Activated naive CD8-positive, alpha-beta T cell treated with anti-CD3 and anti-CD28 coated beads, Interleukin-2, amount 50 U/mL, for 24 hours (primary cell): ENCODE data around the gene MGST2.

Source experiments
- ATAC-seq: fragments of 150-1000 bp; cut with Tn5 transposase; one replicate; pipeline ENCODE4 v1.10.0; 2021
- DNase-seq: peaks from one replicate; pipeline ENCODE4 v3.0.0; 2021
- H3K27ac Mint-ChIP-seq: one replicate; pipeline ENCODE4 v1.8.0; 2021; ENCODE audit warnings: mild to moderate bottlenecking, mixed read lengths
- H3K27me3 Mint-ChIP-seq: one replicate; pipeline ENCODE4 v1.8.0; 2021; ENCODE audit warnings: mixed read lengths
- H3K36me3 Mint-ChIP-seq: one replicate; pipeline ENCODE4 v1.8.0; 2021; ENCODE audit warnings: low read depth, mixed read lengths
- H3K4me1 Mint-ChIP-seq: one replicate; pipeline ENCODE4 v1.8.0; 2021; ENCODE audit warnings: mixed read lengths
- H3K4me3 Mint-ChIP-seq: one replicate; pipeline ENCODE4 v1.8.0; 2021; ENCODE audit warnings: mild to moderate bottlenecking, moderate library complexity, mixed read lengths
- H3K9me3 Mint-ChIP-seq: one replicate; pipeline ENCODE4 v1.8.0; 2021; ENCODE audit warnings: mixed read lengths

MGST2 gene

GRCh38 chr4:139743027-139743426 is 77.4 kb downstream of the MGST2 start:
- Mint-ChIP-seq H3K27ac (no peak overlapping the region), H3K36me3 (no peaks in the 10 kb centered on the region), H3K9me3 (no peaks in the 10 kb centered on the region), H3K4me3 (no peak overlapping the region), H3K27me3 (no peaks in the 10 kb centered on the region), H3K4me1 (no peaks in the 10 kb centered on the region)
- DNase-seq (no peak), ATAC-seq (no peak)

GRCh38 chr4:139744232-139744631 is 78.6 kb downstream of the MGST2 start:
- H3K36me3 Mint-ChIP-seq: no peaks in the 10 kb centered on the region
- no peaks in the 10 kb centered on the region for H3K9me3 Mint-ChIP-seq
- ATAC-seq: no peak
- no peak overlapping the region for H3K4me3 Mint-ChIP-seq
- H3K27me3 Mint-ChIP-seq: no peaks in the 10 kb centered on the region
- H3K27ac Mint-ChIP-seq: no peak overlapping the region
- H3K4me1 Mint-ChIP-seq: no peaks in the 10 kb centered on the region
- DNase-seq: no peak

- ATAC-seq (no peak), DNase-seq (no peak)
- Mint-ChIP-seq H3K9me3 (no peaks in the 10 kb centered on the region), H3K27me3 (no peaks in the 10 kb centered on the region), H3K4me1 (no peaks in the 10 kb centered on the region), H3K4me3 (no peak overlapping the region), H3K36me3 (no peaks in the 10 kb centered on the region), H3K27ac (no peak overlapping the region)
These were observed 79.6 kb downstream of the MGST2 start for GRCh38 chr4:139745111-139745639.

DNA sequence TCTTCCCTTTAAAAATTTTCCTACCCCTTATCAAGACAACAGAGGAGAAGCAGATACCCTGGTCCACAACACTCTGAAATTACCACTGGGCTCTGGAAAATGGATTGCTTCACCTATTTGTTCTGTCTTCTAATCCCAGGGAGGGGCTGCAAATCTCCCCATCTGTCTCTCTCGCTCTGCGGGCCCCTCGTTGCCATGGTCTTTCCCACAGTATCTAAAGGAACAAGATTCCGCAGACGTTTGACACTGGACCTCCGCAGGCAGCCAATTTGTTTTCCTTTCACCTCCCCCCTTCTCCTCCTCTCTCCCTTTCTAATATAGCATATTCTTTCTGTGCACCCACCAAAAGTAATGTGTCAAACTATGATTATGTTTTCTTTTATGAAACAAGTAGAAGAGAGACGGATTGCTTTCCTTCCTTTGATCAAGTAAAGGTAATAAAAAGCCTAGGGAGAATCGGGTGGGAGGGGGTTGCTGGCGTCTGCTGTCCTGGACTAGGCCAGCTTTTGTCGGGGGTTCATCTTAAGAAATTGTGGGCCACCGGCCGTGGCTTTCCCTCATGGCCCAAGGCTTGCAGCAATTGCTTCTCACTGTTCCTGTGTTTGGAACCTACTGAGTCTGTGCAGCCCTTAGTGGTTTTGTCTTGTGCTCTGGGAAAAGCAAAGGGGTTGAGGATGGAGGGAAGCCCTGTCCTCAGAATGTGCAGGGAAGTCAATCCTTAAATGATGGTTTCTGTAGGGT is 81.0 kb downstream of the MGST2 start:
- Mint-ChIP-seq H3K4me1 (peaks cover 1% of the 10 kb centered on the region), H3K36me3 (no peaks in the 10 kb centered on the region), H3K9me3 (no peaks in the 10 kb centered on the region), H3K27ac (no peak overlapping the region), H3K4me3 (no peak overlapping the region), H3K27me3 (no peaks in the 10 kb centered on the region)
- no peak for DNase-seq
- no peak for ATAC-seq

DNA sequence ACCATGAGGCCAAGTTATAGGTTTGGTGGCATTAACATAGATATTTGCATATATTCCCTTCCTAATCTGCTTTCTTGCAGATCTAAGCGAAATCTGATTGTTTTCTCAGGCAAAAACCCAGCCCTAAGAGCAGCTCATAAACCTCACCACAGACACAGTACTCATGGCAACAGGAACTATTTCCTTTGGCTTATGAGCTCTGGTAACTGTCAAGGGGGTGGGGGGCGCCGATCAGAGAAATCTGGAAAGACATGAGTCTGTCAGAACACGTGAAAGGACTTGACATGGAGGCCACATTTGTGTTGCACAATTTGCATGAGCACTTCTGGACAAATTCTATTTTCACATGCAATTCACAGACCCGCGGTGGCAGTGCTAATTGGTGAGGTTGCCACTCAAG is 83.7 kb downstream of the MGST2 start:
- ATAC-seq: no peak
- Mint-ChIP-seq H3K4me1 (peaks cover 1% of the 10 kb centered on the region), H3K4me3 (no peak overlapping the region)

GRCh38 chr4:139749835-139750498 is 84.3 kb downstream of the MGST2 start:
- DNase-seq: no peak
- no peaks in the 10 kb centered on the region for H3K9me3 Mint-ChIP-seq
- H3K27ac Mint-ChIP-seq: no peak overlapping the region
- H3K36me3 Mint-ChIP-seq: no peaks in the 10 kb centered on the region
- H3K27me3 Mint-ChIP-seq: no peaks in the 10 kb centered on the region
- ATAC-seq: no peak
- no peak overlapping the region for H3K4me3 Mint-ChIP-seq
- peaks cover 1% of the 10 kb centered on the region for H3K4me1 Mint-ChIP-seq

More for the DNA sequence above, 83.7 kb downstream of the MGST2 start:
- Mint-ChIP-seq H3K27ac (no peak overlapping the region), H3K27me3 (no peaks in the 10 kb centered on the region), H3K9me3 (no peaks in the 10 kb centered on the region), H3K36me3 (no peaks in the 10 kb centered on the region)
- DNase-seq: no peak

DNA sequence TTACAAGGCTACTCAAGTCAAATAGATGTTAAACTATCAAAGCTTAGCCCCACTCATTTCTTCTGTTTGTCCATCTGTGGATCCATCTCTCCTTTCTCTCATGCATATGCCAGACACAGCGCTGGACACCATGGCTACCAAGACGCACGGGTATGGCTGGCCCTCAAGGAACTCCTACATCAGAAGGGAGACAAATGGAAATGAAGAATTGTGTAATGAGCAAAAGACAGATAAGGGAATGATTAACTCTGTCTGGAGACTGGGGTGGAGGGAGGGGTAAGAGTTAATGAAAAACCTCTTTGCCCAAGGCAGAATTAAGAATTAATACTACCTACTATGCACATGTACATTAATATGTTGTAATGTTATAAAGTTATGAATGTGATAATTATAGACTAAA is 88.1 kb downstream of the MGST2 start:
- no peak overlapping the region for H3K27ac Mint-ChIP-seq
- no peak for DNase-seq
- H3K9me3 Mint-ChIP-seq: no peaks in the 10 kb centered on the region
- H3K4me1 Mint-ChIP-seq: peaks cover 1% of the 10 kb centered on the region
- no peak overlapping the region for H3K4me3 Mint-ChIP-seq
- H3K36me3 Mint-ChIP-seq: no peaks in the 10 kb centered on the region
- no peak for ATAC-seq
- H3K27me3 Mint-ChIP-seq: no peaks in the 10 kb centered on the region
